Bronchial smooth muscle cell (primary cell): ENCODE results near the gene DEPDC4. TPM values are rescaled to one million over a fixed set of nuclear protein-coding genes. Genes with fewer than 3 reads are reported as not detected.

Experiments
- total RNA-seq: library from RNA; depleted of rRNA; stranded (reverse); fragments of >200 nt; gene quantifications from 2 replicates; pipeline ENCODE4 v1.2.1, GENCODE V29; 2014

The DEPDC4 gene
- total RNA-seq: 0.43 and 0.47 TPM in 2 replicates

DNA sequence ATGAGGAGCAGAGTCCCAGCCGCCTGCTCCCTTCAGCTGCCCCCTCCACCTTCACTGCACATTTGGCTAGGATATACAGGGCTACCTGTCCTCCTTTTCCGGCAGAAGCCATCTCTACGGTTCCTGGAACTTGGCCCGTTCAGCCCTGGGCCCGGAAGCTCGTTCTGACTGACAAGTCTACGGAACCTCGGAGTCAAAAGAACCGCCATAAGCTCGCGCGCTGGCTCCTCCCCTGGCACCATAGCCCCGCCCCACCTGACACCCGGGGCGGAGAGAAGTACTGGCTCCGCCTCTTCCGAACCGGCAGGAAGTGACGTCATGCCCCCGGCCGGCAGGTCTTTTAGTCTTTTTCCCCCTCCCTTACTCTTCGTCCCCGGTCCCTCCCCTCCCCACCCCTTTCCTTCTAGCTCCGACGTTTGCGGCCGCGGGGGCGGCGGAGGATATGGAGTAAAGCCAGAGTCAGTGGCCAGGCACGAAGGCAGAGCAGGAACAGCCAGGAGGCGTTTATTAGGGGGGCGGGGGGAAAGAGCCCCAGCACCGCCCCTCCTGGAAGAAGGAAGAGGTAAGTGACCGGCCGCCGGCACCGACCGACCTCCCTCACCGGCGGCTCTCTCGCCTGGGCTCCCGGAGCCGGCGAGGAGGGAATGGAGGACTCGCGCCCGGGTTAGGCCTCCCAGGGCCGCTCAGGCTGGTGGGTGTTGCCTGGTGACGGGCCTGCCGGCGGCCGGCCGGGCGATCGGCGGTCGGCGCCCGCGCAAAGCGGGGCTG, at the start of gene DEPDC4, which contains the start of gene SCYL2:
Gene DEPDC4, minus strand, starts transcription at position 245 of the 768 bp plus-strand sequence. Its CDS starts 3 bp downstream, at position 242.
Gene SCYL2, plus strand, starts transcription at position 343 of the 768 bp plus-strand sequence. CDS start 15,794 bp downstream, outside the sequence.

DNA sequence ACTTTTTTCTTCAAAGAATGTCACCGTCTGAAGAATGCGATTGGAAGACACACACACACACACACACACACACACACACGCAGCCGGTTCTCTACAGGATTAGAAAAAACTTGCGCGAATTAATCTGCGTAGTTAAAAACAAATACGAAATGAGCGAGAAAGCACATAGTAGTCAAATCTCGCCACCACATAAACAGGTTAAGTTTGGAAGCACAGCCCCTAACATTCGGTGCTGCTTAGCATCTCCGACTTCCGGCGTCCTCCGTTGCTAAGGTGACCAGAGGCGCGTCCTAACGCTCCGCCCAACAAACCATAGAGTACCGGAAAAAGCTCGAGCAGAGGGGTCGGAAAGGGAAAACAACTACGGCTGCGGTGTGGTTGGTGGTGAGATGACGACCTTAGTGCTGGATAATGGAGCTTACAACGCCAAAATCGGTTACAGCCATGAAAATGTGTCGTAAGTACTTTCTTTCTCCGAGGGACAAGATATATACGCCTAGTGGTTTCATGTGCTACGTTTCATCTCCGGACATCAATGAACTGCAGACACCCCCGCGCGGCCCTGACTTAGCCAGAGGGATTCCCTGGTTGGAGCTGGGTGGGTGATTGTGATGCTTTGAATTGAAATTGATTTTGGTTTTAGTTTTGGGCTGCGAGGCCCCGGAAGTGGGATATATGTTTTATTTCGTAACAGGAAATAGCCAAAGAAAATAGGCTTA, 66.3 kb downstream of the DEPDC4 start, which contains the start of gene ACTR6:
Gene ACTR6, plus strand, starts transcription at position 353 of the 719 bp plus-strand sequence. Its CDS starts 37 bp downstream, at position 390.

Other genes starting within 250 kb of the DEPDC4 start
- gene BLTP3B, start 124.2 kb downstream of the DEPDC4 start, total RNA-seq: 21.0 and 34.8 TPM in 2 replicates
- 8.8 and 15.3 TPM in 2 replicates for gene ACTR6, start 66.3 kb downstream of the DEPDC4 start, total RNA-seq
- 12.1 and 27.6 TPM in 2 replicates for gene SCYL2, start 98 bp upstream of the DEPDC4 start, total RNA-seq
- gene SLC17A8, start 90.0 kb upstream of the DEPDC4 start, total RNA-seq: 0.16 TPM in 1 of 2 replicates, not detected in the other
- under 0.01 TPM in 1 of 2 replicates, not detected in the other for gene NR1H4, start 206.8 kb upstream of the DEPDC4 start, total RNA-seq